ENCODE results near the gene OXA1L.

- TF ChIP-seq CTCF (conservative IDR thresholded peaks at IDR 0.05; ENCODE audit: low read depth, low read length) (no peak), EZH2 (IDR thresholded peaks at IDR 0.05; ENCODE audit: borderline replicate concordance, low read depth, low read length, poor library complexity, severe bottlenecking) (no peak)
Observed at GRCh38 chr14:22747769-22748168, 18.7 kb upstream of the OXA1L start.
